Measurements from ENCODE around the gene CHAD.

CHAD gene, protein sequence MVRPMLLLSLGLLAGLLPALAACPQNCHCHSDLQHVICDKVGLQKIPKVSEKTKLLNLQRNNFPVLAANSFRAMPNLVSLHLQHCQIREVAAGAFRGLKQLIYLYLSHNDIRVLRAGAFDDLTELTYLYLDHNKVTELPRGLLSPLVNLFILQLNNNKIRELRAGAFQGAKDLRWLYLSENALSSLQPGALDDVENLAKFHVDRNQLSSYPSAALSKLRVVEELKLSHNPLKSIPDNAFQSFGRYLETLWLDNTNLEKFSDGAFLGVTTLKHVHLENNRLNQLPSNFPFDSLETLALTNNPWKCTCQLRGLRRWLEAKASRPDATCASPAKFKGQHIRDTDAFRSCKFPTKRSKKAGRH

DNA sequence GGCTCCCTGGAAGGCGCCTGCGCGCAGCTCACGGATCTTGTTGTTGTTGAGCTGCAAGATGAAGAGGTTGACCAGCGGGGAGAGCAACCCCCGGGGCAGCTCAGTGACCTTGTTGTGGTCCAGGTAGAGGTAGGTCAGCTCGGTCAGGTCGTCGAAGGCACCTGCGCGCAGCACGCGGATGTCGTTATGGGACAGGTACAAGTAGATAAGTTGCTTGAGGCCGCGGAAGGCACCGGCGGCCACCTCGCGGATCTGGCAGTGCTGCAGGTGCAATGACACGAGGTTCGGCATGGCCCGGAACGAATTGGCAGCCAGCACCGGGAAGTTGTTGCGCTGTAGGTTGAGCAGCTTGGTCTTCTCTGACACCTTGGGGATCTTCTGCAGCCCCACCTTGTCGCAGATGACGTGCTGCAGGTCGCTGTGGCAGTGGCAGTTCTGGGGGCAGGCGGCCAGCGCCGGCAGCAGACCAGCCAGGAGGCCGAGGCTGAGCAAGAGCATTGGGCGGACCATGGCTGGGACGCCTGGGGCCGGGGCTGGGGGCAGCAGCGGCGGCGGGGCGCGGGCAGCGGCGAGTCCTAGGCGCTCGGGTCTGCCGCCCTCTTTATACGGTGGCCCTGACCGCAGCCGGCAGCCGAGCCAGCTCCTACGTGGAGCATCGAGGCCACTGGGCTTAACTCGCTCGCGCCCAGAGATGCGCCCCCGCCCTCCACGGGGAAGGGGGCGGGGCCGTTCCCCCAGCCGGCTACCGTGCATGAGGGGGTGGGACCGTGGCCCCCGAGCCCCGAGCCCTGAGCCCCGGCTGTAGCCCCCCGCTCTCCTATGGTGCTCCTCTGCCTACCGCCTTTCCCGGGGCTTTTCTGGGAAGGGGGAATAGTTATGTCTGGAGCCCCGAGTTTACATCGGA, at the start of gene CHAD:
Gene CHAD (minus strand): TSS at position 577 of the 904 bp plus-strand sequence. CDS start 67 bp downstream, at position 510.
- DNase-seq = no peak

GRCh38 chr17:50517504-50518383, 49.1 kb upstream of the CHAD start:
- DNase-seq = no peak

DNA sequence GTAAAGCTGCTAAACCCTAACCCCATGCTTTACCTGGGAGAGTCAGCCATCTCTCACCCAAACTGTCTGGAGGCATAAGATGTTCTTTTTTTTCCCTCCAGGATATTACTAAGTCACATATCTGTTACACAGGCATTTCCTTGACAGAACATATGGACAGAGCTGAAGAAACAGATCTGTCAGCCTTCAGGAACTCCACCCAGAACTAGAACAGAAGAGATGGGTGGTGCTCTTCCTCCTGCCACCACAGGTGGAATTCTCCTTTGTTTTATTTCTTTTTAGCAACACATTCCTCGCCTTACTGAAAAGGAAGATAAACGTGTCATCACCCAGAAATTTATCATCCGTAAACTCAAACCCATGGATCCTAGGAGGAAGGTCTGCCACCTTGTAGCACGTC, 48.3 kb upstream of the CHAD start:
- no peak for DNase-seq

GRCh38 chr17:50514936-50515702, 46.4 kb upstream of the CHAD start:
- DNase-seq = no peak

- no peak for DNase-seq
Measured at GRCh38 chr17:50514388-50514787, 45.7 kb upstream of the CHAD start.

- DNase-seq = no peak
Measured at GRCh38 chr17:50513495-50513894, 44.8 kb upstream of the CHAD start.

DNA sequence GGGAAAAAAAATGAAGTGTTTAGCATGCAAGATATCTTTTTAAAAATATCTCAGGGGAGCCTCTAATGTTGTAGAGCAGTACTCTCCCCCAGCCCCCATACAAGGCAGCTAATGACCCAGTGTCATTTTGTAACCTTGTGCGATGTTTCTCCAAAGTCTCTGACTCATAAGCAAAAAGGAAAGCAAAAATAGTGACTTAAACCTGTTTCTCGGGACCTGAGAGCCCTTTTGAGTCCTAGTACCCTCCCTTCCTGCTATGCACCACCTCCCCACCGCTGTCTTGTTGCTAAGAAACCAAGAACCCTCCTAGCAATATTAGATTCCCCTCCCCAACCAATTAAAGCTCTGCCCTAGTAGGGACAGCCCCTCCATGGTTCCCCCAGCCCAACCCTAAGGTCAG, 42.4 kb upstream of the CHAD start:
- DNase-seq = no peak

- DNase-seq = no peak
Measured at GRCh38 chr17:50508573-50509460, 40.1 kb upstream of the CHAD start.

GRCh38 chr17:50507871-50508572, 39.3 kb upstream of the CHAD start, which contains the start of gene MYCBPAP:
MYCBPAP (plus strand) TSS chr17:50508439; CDS start chr17:50508675, 236 bp downstream.
- no peak for DNase-seq

DNA sequence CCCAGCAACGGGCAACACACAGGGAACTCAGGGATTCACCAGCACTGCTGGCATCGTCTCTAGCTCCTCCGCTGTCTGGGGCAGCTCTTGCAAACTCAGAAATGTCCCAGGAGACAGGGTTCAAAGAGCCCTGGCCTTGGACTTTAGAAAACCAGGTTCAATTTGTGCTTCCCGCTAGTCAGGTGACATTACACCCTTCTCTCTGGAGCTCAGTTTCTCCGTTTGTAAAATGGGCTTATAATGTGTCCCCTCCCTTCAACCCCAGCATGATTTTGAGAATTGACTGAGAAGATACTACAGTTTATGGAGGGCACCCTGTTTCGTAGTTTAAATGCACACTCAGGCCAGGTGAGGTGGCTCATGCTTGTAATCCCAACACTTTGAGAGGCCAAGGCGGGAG, 37.6 kb upstream of the CHAD start:
- DNase-seq = no peak

DNA sequence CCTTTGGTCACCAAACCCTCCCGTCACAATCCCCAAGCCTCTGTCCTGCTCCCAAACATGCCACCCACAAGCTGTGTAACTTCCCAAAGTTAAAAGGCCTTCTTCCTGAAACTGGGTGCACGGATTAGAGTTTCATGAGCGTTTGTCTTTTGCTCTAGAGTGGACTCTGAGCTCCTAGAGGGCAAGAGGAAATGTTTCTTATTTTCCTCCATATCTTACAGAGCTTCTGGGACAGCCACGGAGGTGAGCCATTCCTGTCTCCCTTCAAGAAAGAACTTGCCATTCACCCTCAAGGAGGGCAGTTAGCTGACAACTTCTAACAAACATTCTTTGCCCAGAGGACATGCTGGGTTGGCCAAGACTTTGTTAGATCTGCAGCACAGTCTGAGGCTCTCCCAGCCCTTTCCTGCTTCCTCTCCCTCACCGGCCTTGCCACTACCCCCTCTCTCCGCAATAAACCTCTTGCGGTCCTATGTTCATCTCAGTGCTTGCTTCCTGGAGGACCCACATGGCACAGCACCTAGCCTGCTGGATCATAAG, 37.0 kb upstream of the CHAD start:
- no peak for DNase-seq

- DNase-seq = no peak
Measured at GRCh38 chr17:50502301-50502990, 33.8 kb upstream of the CHAD start.

DNA sequence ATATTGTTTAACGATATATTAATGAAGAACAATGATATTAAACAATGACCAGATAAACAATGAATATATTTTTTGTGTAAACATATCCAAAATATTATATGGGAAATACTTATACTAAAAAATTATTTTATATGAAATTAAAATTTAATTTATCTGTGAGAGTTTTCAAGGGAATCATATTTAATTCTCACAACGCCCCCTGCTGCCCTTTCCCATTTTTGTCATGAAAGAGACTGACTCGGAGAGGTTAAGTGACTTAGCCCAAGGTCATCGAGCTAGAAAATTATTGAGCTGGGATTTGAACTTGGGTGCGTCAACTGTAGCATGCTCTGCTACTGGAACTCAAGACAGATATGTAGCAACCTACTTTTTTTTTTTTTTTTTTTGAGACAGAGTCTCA, 32.4 kb upstream of the CHAD start:
- no peak for DNase-seq

DNA sequence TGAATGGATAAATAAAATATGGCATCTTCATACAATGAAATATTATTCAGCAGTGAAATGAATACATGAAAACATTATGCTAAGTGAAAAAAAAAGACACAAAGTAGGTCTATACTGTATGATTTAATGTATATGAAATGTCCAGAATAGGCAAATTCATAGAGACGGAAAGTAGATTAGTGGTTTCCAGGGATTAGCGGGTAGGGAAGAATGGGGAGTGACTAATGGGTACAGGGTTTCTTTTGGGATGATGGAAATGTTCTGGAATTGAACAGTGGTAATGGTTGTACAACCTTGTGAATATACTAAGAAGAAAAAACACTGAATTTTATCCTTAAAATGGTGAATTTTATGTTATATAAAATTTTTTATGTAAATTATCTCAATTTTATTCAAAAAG, 31.0 kb upstream of the CHAD start:
- no peak for DNase-seq

- no peak for DNase-seq
Measured at GRCh38 chr17:50499270-50499669, 30.6 kb upstream of the CHAD start.

GRCh38 chr17:50498021-50498874, 29.6 kb upstream of the CHAD start:
- no peak for DNase-seq

DNA sequence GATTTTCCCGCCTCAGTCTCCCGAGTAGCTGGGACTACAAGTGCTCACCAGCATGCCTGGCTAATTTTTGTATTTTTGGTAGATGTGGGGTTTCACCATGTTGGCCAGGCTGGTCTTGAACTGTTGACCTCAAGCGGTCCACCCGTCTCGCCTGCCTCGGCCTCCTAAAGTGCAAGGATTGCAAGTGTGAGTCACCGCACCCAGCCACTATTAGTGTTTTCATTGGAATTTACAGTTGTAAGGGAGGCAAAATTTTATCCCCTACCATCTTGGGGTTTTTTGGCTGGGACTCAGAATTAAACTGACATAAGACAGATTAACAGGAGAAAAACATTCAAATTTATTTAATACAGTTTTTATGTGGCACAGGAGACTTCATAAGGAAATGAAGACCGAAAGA, 27.2 kb upstream of the CHAD start:
- DNase-seq = no peak

- DNase-seq = no peak
Measured at GRCh38 chr17:50495217-50495823, 26.6 kb upstream of the CHAD start.
